Stimulated activated naive CD8-positive, alpha-beta T cell treated with anti-CD3 and anti-CD28 coated beads, Interleukin-15, Interleukin-2, amounts not matched to agents 100 ng/mL and 50 ng/mL, for 24 hours (primary cell): ENCODE data around the gene HSD17B13.
"Not testable (repeated sequence)": the region's sequence is repeated elsewhere in the genome, so short reads cannot be mapped to it uniquely, and the experiment has no call there.

Experiments used
- H3K27ac Mint-ChIP-seq: one replicate; pipeline ENCODE4 v1.8.0; 2021; ENCODE audit warnings: mild to moderate bottlenecking, mixed read lengths
- H3K27me3 Mint-ChIP-seq: one replicate; pipeline ENCODE4 v1.8.0; 2021; ENCODE audit warnings: mixed read lengths
- H3K36me3 Mint-ChIP-seq: one replicate; pipeline ENCODE4 v1.8.0; 2021; ENCODE audit warnings: low read depth, mixed read lengths
- H3K4me1 Mint-ChIP-seq: one replicate; pipeline ENCODE4 v1.8.0; 2021; ENCODE audit warnings: low read depth, mixed read lengths
- H3K4me3 Mint-ChIP-seq: one replicate; pipeline ENCODE4 v1.8.0; 2021; ENCODE audit warnings: mild to moderate bottlenecking, mixed read lengths
- H3K9me3 Mint-ChIP-seq: one replicate; pipeline ENCODE4 v1.8.0; 2021; ENCODE audit warnings: mixed read lengths

The HSD17B13 gene

GRCh38 chr4:87337361-87337760 is 14.7 kb upstream of the HSD17B13 start:
- H3K9me3 Mint-ChIP-seq, result peaks cover 22% of the 10 kb centered on the region
- no peaks in the 10 kb centered on the region for H3K27me3 Mint-ChIP-seq
- H3K36me3 Mint-ChIP-seq, result peaks cover 78% of the 10 kb centered on the region
- no peak overlapping the region for H3K27ac Mint-ChIP-seq
- H3K4me1 Mint-ChIP-seq, result no peaks in the 10 kb centered on the region
- H3K4me3 Mint-ChIP-seq, result no peak overlapping the region

- H3K4me3 Mint-ChIP-seq, result no peak overlapping the region
- no peak overlapping the region for H3K27ac Mint-ChIP-seq
- peaks cover 51% of the 10 kb centered on the region for H3K36me3 Mint-ChIP-seq
- H3K9me3 Mint-ChIP-seq, result peaks cover 46% of the 10 kb centered on the region
- H3K27me3 Mint-ChIP-seq, result no peaks in the 10 kb centered on the region
- no peaks in the 10 kb centered on the region for H3K4me1 Mint-ChIP-seq
Observed at GRCh38 chr4:87333267-87333666, 10.6 kb upstream of the HSD17B13 start.

- H3K9me3 Mint-ChIP-seq, result peaks cover 45% of the 10 kb centered on the region
- no peak overlapping the region for H3K4me3 Mint-ChIP-seq
- H3K36me3 Mint-ChIP-seq, result peaks cover 30% of the 10 kb centered on the region
- no peaks in the 10 kb centered on the region for H3K4me1 Mint-ChIP-seq
- H3K27me3 Mint-ChIP-seq, result no peaks in the 10 kb centered on the region
- H3K27ac Mint-ChIP-seq, result no peak overlapping the region
Observed at GRCh38 chr4:87330761-87331160, 8.1 kb upstream of the HSD17B13 start.

DNA sequence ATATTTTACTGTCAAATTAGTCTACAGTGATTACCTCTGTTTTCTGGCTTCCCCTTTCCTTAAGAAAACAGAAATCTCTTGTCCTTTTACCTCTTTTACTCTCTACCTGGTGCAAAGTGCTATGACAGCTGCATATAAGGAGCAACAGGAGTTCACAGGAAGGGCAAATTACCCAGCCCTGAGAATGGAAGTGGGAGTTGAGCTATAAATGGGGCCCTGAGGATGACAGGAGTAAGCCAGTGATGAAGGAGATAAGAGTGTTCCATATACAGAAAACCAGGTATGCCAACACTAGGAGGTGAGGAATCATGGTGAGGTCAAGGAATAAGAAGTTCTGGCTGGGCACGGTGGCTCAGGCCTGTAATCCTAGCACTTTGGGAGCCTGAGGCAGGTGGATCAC is 4.5 kb upstream of the HSD17B13 start:
- Mint-ChIP-seq H3K4me1 (no peaks in the 10 kb centered on the region), H3K9me3 (peaks cover 23% of the 10 kb centered on the region), H3K27ac (no peak overlapping the region), H3K36me3 (no peaks in the 10 kb centered on the region), H3K27me3 (no peaks in the 10 kb centered on the region), H3K4me3 (no peak overlapping the region)

DNA sequence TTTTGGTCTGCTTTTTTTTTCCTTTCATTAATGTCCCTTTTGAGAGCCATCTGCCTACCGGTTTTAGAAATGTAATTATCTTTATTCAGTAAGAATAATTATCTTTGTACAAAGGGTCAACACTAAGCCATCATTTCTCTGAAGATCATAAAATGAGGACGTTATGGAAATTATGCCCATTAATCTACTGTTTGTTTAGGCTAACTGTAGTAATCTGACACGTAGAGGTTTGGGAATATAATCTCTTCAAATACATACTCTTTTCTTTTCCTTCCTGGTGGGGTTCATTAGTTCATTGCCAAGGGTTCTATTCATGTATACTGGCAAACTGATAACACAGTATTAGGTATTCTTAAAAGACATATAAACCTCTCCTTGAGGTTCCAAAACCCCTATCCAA is 3.8 kb upstream of the HSD17B13 start:
- Mint-ChIP-seq H3K27me3 (no peaks in the 10 kb centered on the region), H3K4me3 (no peak overlapping the region), H3K27ac (no peak overlapping the region), H3K4me1 (no peaks in the 10 kb centered on the region), H3K9me3 (peaks cover 19% of the 10 kb centered on the region), H3K36me3 (no peaks in the 10 kb centered on the region)

- no peak overlapping the region for H3K4me3 Mint-ChIP-seq
- H3K27me3 Mint-ChIP-seq, result no peaks in the 10 kb centered on the region
- H3K4me1 Mint-ChIP-seq, result no peaks in the 10 kb centered on the region
- no peaks in the 10 kb centered on the region for H3K9me3 Mint-ChIP-seq
- no peak overlapping the region for H3K27ac Mint-ChIP-seq
- no peaks in the 10 kb centered on the region for H3K36me3 Mint-ChIP-seq
Observed at GRCh38 chr4:87321888-87322287, 794 bp downstream of the HSD17B13 start.

GRCh38 chr4:87317527-87317926 is 5.2 kb downstream of the HSD17B13 start:
- H3K4me3 Mint-ChIP-seq, result no peak overlapping the region
- H3K36me3 Mint-ChIP-seq, result no peaks in the 10 kb centered on the region
- H3K4me1 Mint-ChIP-seq, result no peaks in the 10 kb centered on the region
- H3K27me3 Mint-ChIP-seq, result no peaks in the 10 kb centered on the region
- H3K9me3 Mint-ChIP-seq, result no peaks in the 10 kb centered on the region
- no peak overlapping the region for H3K27ac Mint-ChIP-seq

DNA sequence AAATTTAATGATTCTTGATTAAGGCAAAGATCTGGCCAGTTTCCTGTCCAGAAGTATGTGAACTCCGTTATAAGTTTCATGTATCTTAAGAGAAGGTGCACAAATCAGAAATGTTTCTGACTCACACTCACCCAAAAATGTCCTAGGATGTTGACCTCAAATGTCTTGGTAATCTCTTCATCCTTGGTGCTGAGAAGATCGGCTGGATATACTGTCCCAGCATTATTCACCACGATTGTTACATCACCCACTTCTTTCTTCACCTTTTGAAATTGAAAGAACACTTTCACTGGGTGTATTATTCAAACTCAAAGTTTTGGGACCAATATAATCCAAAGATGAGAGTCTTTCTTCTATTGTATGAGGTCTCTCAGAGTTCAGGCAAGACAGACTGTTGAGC is 5.7 kb downstream of the HSD17B13 start:
- Mint-ChIP-seq H3K36me3 (no peaks in the 10 kb centered on the region), H3K27ac (no peak overlapping the region), H3K27me3 (no peaks in the 10 kb centered on the region), H3K4me1 (no peaks in the 10 kb centered on the region), H3K9me3 (no peaks in the 10 kb centered on the region), H3K4me3 (no peak overlapping the region)

DNA sequence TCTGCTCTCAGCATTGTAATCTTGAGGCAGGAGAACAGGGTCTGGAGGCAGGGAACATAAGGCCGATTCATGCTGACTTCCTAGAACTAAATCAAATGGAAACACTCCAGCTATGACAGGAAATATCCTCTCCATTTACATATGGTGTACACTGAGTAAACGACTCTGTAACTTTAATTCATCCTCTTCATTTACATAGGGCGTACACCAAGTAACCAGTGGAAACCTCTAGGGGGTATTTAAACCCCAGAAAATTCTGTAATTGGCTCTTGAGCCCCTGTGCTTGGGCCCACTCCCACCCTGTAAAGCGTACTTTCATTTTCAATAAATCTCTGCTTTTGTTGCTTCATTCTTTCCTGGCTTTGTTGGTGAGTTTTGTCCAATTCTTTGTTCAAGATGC is 7.7 kb downstream of the HSD17B13 start:
- H3K36me3 Mint-ChIP-seq, H3K4me1 Mint-ChIP-seq, H3K27ac Mint-ChIP-seq, H3K4me3 Mint-ChIP-seq, H3K27me3 Mint-ChIP-seq, H3K9me3 Mint-ChIP-seq: not testable (repeated sequence)

GRCh38 chr4:87313756-87314155 is 8.9 kb downstream of the HSD17B13 start:
- H3K4me3 Mint-ChIP-seq, result no peak overlapping the region
- H3K4me1 Mint-ChIP-seq, result no peaks in the 10 kb centered on the region
- no peak overlapping the region for H3K27ac Mint-ChIP-seq
- no peaks in the 10 kb centered on the region for H3K27me3 Mint-ChIP-seq
- no peaks in the 10 kb centered on the region for H3K9me3 Mint-ChIP-seq
- H3K36me3 Mint-ChIP-seq, result no peaks in the 10 kb centered on the region

DNA sequence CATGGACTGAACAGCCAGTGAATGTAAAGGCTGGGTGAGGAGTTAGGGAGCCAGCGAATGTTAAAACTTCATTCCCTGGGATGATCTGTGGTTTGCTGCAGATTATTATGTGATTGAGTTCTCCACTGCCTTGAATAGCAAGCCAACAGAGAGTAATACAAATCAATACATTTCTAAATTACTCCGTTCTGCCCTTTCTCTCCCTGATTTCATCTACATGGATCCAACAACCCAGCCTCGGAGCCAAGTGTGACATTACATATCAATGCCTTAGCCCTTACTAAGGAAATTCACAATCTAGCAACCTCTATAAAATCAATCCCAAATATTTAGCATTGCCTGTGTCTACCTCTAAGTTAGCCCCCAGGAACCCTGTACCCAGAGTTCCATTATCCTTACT is 11.0 kb downstream of the HSD17B13 start:
- Mint-ChIP-seq H3K36me3 (no peaks in the 10 kb centered on the region), H3K4me3 (no peak overlapping the region), H3K9me3 (no peaks in the 10 kb centered on the region), H3K4me1 (no peaks in the 10 kb centered on the region), H3K27me3 (no peaks in the 10 kb centered on the region), H3K27ac (no peak overlapping the region)

- no peaks in the 10 kb centered on the region for H3K27me3 Mint-ChIP-seq
Observed at GRCh38 chr4:87310691-87311335, 11.9 kb downstream of the HSD17B13 start.

GRCh38 chr4:87309625-87310024 is 13.1 kb downstream of the HSD17B13 start:
- Mint-ChIP-seq H3K9me3 (no peaks in the 10 kb centered on the region), H3K36me3 (no peaks in the 10 kb centered on the region), H3K27me3 (no peaks in the 10 kb centered on the region), H3K4me3 (no peak overlapping the region), H3K27ac (no peak overlapping the region), H3K4me1 (no peaks in the 10 kb centered on the region)

More at GRCh38 chr4:87310691-87311335, 11.9 kb downstream of the HSD17B13 start:
- no peaks in the 10 kb centered on the region for H3K4me1 Mint-ChIP-seq
- no peak overlapping the region for H3K4me3 Mint-ChIP-seq
- H3K36me3 Mint-ChIP-seq, result no peaks in the 10 kb centered on the region
- no peaks in the 10 kb centered on the region for H3K9me3 Mint-ChIP-seq
- H3K27ac Mint-ChIP-seq, result no peak overlapping the region

- no peaks in the 10 kb centered on the region for H3K36me3 Mint-ChIP-seq
- no peak overlapping the region for H3K4me3 Mint-ChIP-seq
- H3K9me3 Mint-ChIP-seq, result no peaks in the 10 kb centered on the region
- H3K27ac Mint-ChIP-seq, result no peak overlapping the region
- H3K27me3 Mint-ChIP-seq, result no peaks in the 10 kb centered on the region
- H3K4me1 Mint-ChIP-seq, result no peaks in the 10 kb centered on the region
Observed at GRCh38 chr4:87306056-87306455, 16.6 kb downstream of the HSD17B13 start.

DNA sequence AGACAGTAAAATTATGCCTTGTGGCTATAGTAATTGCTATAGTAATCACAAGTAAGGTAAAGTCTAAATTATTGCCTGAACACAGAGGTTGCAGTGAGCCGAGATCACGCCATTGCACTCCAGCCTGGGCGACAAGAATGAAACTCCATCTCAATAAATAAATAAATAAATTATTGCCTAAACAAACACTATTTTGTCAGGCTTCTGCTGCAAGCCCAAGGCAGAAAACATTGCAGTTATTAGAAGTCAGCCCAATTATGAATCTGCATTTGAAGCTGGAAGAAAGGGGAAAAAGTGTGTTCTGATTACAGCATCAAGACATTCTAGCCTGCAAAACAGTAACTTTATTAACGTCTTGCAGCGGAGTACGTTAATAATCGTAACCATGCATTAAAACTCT is 17.1 kb downstream of the HSD17B13 start:
- Mint-ChIP-seq H3K27me3 (no peaks in the 10 kb centered on the region), H3K27ac (no peak overlapping the region), H3K4me1 (no peaks in the 10 kb centered on the region), H3K9me3 (no peaks in the 10 kb centered on the region), H3K36me3 (no peaks in the 10 kb centered on the region), H3K4me3 (no peak overlapping the region)

- H3K36me3 Mint-ChIP-seq, result no peaks in the 10 kb centered on the region
- H3K4me1 Mint-ChIP-seq, result no peaks in the 10 kb centered on the region
- no peaks in the 10 kb centered on the region for H3K9me3 Mint-ChIP-seq
- H3K4me3 Mint-ChIP-seq, result no peak overlapping the region
- no peaks in the 10 kb centered on the region for H3K27me3 Mint-ChIP-seq
- H3K27ac Mint-ChIP-seq, result no peak overlapping the region
Observed at GRCh38 chr4:87304745-87305432, 17.8 kb downstream of the HSD17B13 start.
